Gastrocnemius medialis (tissue), 4 donors: Measurements from ENCODE around the gene CXADR. TPM values are rescaled to one million over a fixed set of nuclear protein-coding genes. Genes with fewer than 3 reads are reported as not detected.

ENCODE experiments used
- ATAC-seq, 2 donors: fragments of 150-250 bp; one replicate each; pipeline ENCODE4 v1.9.1; 2016
- DNase-seq, 2 donors: peaks; one replicate each; pipeline ENCODE4 v3.0.0-alpha.2; 2019
- H3K27ac ChIP-seq, 4 donors: fragments of 200-600 bp; sonication (generic); 1 replicate in 1 of 4; 2 replicates in 3 of 4; pipeline ENCODE4 v1.5.1; 2016 to 2018; ENCODE audit warnings: mild to moderate bottlenecking in 2 of 4, moderate library complexity in 1 of 4
- H3K27me3 ChIP-seq, 3 donors: fragments of 200-600 bp; sonication (generic) in 2 of 3; 1 replicate in 1 of 3; 2 replicates in 2 of 3; pipeline versions ENCODE4 v1.5.1 to v1.6.0; 2016 to 2019; ENCODE audit warnings: mild to moderate bottlenecking in 1 of 3, moderate library complexity in 1 of 3
- H3K36me3 ChIP-seq, 2 donors: fragments of 200-600 bp; sonication (generic) in 1 of 2; one replicate each; pipeline ENCODE4 v1.5.1; 2017 to 2018
- H3K4me1 ChIP-seq, 2 donors: fragments of 200-600 bp; sonication (generic) in 1 of 2; one replicate each; pipeline ENCODE4 v1.5.1; 2016 to 2017; ENCODE audit warnings: mild to moderate bottlenecking in 2 of 2
- H3K4me3 ChIP-seq, 4 donors: fragments of 200-600 bp; sonication (generic) in 3 of 4; 1 replicate in 1 of 4; 2 replicates in 3 of 4; pipeline ENCODE4 v1.5.1; 2016 to 2019; ENCODE audit warnings: mild to moderate bottlenecking in 2 of 4
- H3K9me3 ChIP-seq, 3 donors: fragments of 200-600 bp; sonication (generic) in 2 of 3; 1 replicate in 1 of 3; 2 replicates in 2 of 3; pipeline ENCODE4 v1.5.1; 2016 to 2019
- CTCF ChIP-seq, 5 experiments: fragments of 450-650 bp in 3 of 5; fragments of 200-600 bp in 2 of 5; sonication (generic) in 2 of 5; IDR thresholded peaks in 4 of 5; conservative IDR thresholded peaks in 1 of 5; 1 replicate in 4 of 5; 2 replicates in 1 of 5; pipeline ENCODE4 v1.5.1; 2016 to 2019; ENCODE audit warnings: antibody characterized with exemption in 5 of 5, mild to moderate bottlenecking in 3 of 5, moderate library complexity in 3 of 5
- POLR2A ChIP-seq, 2 donors: fragments of 450-650 bp; IDR thresholded peaks; one replicate each; pipeline ENCODE4 v1.6.1; 2017; ENCODE audit warnings: antibody characterized with exemption in 2 of 2, mild to moderate bottlenecking in 2 of 2, moderate library complexity in 2 of 2
- in situ Hi-C, 4 donors: fragments of 200-750 bp; cut with MboI; loops; one replicate each; pipeline versions ENCODE4 v1.15.0 to v1.8.0; 2017; ENCODE audit warnings: low sequenced_read_pairs in 4 of 4
- intact Hi-C: fragments of 100-400 bp; cut with DNase I; formaldehyde crosslinking; loops from one replicate; pipeline ENCODE4 v1.15.1; 2023; ENCODE audit warnings: low total_unique reads
- total RNA-seq, 4 donors: library from RNA; depleted of rRNA; stranded (reverse); fragments of >200 nt; gene quantifications; one replicate each; pipeline versions ENCODE4 v1.1.0 to v1.2.3, GENCODE V29; 2016

The CXADR gene
- total RNA-seq, 4 donors from 2014 or later, result 0.35 to 0.68 TPM; not detected in 2

- in situ Hi-C loops, result loop anchor here in 2 of 4 donors (25.0 kb wide), 1 partner anchor 163 kb away; no protein-coding TSS in a partner anchor
These were observed 37.9 kb downstream of the CXADR start for GRCh38 chr21:17550671-17551308.

GRCh38 chr21:17552410-17552809 lies 39.6 kb downstream of the CXADR start:
- Histone ChIP-seq H3K4me1 (no peaks in the 10 kb centered on the region), H3K36me3 (no peaks in the 10 kb centered on the region), H3K27ac (no peak overlapping the region), H3K9me3 (no peaks in the 10 kb centered on the region), H3K4me3 (no peak overlapping the region), H3K27me3 (no peaks in the 10 kb centered on the region)
- intact Hi-C loops, result loop anchor here (10.0 kb wide), 1 partner anchor 168 kb away; no protein-coding TSS in a partner anchor
- in situ Hi-C loops, result loop anchor here in 2 of 4 donors (25.0 kb wide), 1 partner anchor 165 kb away; no protein-coding TSS in a partner anchor
- no peak for ATAC-seq
- TF ChIP-seq CTCF (IDR thresholded peaks at IDR 0.05 in 4 of 5, conservative IDR thresholded peaks at IDR 0.05 in 1 of 5), result no peak
- no peak for TF ChIP-seq POLR2A (IDR thresholded peaks at IDR 0.05)
- DNase-seq, result no peak

More at GRCh38 chr21:17550671-17551308, 37.9 kb downstream of the CXADR start:
- intact Hi-C loops, result loop anchor here (10.0 kb wide), 1 partner anchor 166 kb away; no protein-coding TSS in a partner anchor
- ATAC-seq, result no peak
- H3K4me3 ChIP-seq, result no peak overlapping the region
- H3K36me3 ChIP-seq, result no peaks in the 10 kb centered on the region
- no peaks in the 10 kb centered on the region for H3K4me1 ChIP-seq
- H3K27me3 ChIP-seq, result no peaks in the 10 kb centered on the region
- H3K9me3 ChIP-seq, result no peaks in the 10 kb centered on the region
- no peak for DNase-seq
- TF ChIP-seq POLR2A (IDR thresholded peaks at IDR 0.05) (no peak), CTCF (IDR thresholded peaks at IDR 0.05 in 4 of 5, conservative IDR thresholded peaks at IDR 0.05 in 1 of 5) (no peak)
- H3K27ac ChIP-seq, result no peak overlapping the region

DNA sequence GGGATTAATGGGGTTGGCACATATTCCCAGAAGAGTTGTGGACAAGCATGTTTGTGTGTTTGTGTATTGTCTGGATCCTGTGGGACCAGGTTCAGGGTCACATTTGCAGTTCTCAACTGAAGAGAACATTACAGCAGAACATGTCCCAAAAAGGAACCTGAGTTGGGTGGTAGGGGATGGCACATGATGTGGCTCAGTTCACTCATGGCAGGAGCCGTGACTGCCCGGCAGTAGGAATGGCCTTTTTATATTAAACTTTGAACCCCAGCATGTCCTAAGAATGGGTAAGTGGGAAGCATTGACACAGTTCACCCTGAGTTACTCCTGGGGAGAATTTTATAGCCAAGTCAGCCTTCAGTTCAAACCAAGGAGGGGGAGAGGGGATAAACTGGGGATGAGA lies 41.3 kb downstream of the CXADR start:
- in situ Hi-C loops, result loop anchor here in 2 of 4 donors (25.0 kb wide), 1 partner anchor 167 kb away; no protein-coding TSS in a partner anchor
- Histone ChIP-seq H3K4me1 (no peaks in the 10 kb centered on the region), H3K27me3 (no peaks in the 10 kb centered on the region), H3K4me3 (no peak overlapping the region), H3K36me3 (no peaks in the 10 kb centered on the region), H3K27ac (no peak overlapping the region), H3K9me3 (no peaks in the 10 kb centered on the region)
- intact Hi-C loops, result loop anchor here (10.0 kb wide), 1 partner anchor 169 kb away; no protein-coding TSS in a partner anchor
- DNase-seq (no peak), ATAC-seq (no peak)
- no peak for TF ChIP-seq CTCF (IDR thresholded peaks at IDR 0.05 in 4 of 5, conservative IDR thresholded peaks at IDR 0.05 in 1 of 5)
- no peak for TF ChIP-seq POLR2A (IDR thresholded peaks at IDR 0.05)

DNA sequence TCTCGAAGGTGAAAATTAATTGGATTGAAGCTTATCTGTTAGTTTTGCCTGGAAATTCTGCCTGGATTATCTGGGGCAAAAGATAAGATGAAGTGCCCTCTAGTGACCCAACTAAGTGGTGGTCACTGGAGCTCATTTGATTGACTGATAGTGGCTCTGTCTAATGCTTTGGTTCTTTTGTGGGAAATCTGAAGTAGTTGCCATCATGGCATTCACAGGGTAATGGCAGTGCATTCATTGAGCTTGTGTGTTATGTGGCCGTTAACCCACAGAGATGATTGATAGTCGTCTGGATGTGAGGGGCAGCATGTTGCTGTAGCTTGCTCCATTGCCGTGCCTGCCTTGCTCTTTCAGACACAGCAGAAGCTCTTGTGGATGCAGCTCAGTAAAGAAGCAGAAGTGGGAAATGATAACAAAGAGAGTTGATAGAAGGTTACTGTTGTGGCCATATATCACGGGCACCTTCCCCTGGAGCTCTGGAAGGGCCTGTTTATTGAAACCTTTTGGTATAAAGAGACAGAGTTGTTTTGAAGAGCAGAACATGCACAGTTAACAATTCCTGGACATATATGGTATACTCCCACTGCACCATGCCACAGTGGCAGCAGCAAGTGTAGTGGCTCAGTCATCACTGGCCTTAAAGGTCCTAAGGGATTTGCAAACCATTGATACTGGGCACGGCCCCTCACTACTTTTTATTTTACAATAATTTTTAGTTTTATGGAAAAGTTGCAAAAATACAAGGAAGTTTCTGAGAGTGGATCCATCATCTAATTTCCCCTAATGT lies 42.0 kb downstream of the CXADR start:
- Histone ChIP-seq H3K4me3 (no peak overlapping the region), H3K27me3 (no peaks in the 10 kb centered on the region), H3K36me3 (no peaks in the 10 kb centered on the region), H3K4me1 (no peaks in the 10 kb centered on the region), H3K27ac (no peak overlapping the region), H3K9me3 (no peaks in the 10 kb centered on the region)
- DNase-seq (no peak), ATAC-seq (no peak)
- in situ Hi-C loops (loop anchor here in 2 of 4 donors (25.0 kb wide), 1 partner anchor 168 kb away; no protein-coding TSS in a partner anchor), intact Hi-C loops (loop anchor here (10.0 kb wide), 1 partner anchor 170 kb away; no protein-coding TSS in a partner anchor)
- TF ChIP-seq CTCF (IDR thresholded peaks at IDR 0.05 in 4 of 5, conservative IDR thresholded peaks at IDR 0.05 in 1 of 5) (peak in 1 of 5 experiments; percentile 19), POLR2A (IDR thresholded peaks at IDR 0.05) (no peak)
